ENCODE results near the gene CASZ1. TPM values are rescaled to one million over a fixed set of nuclear protein-coding genes. Genes with fewer than 3 reads are reported as not detected.

The CASZ1 gene
- total RNA-seq, 1 experiment from 2014 or later, result 3.9 TPM

DNA sequence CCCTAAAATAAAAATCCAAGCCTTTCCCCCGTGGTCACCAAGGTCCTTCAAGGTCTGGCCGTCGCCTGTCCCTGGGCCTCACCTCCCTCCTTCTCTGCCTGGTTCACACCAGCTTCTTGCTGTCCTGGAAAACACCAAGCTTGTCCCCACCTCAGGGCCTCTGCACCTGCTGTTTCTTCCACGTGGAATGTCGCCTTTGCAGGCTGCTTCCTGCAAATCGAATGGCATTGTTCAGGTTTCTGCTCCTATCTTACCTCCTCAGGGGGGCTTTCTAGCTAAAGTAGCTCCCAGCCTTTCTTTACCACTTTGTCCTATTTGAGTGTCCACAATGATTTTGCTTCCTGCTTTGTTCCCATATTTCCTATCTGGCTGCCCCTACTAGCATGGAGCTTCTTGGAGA is 3.3 kb upstream of the CASZ1 start:
- H4K91ac ChIP-seq (ENCODE audit: insufficient read length, low read depth, low read length), result no peak overlapping the region
- peaks cover 20 to 41% of the 10 kb centered on the region in 2 experiments for H3K4me1 Mint-ChIP-seq
- no peaks in the 10 kb centered on the region for H3K4me1 ChIP-seq (ENCODE audit: insufficient read depth, low read length)
- H2BK12ac ChIP-seq (ENCODE audit: insufficient read length, low read depth, low read length), result no peak overlapping the region
- H2BK15ac ChIP-seq (ENCODE audit: low read depth, low read length), result no peak overlapping the region; the same call in 1 of the 2 replicates
- H4K8ac ChIP-seq (replicated peaks; ENCODE audit: insufficient read length, low read depth, low read length), result no peak overlapping the region
- H3K14ac ChIP-seq (ENCODE audit: insufficient read depth, low read length), result no peak overlapping the region
- no peak overlapping the region for H3K4me3 Mint-ChIP-seq
- H2AK5ac ChIP-seq (ENCODE audit: insufficient read length, low read length), result no peak overlapping the region
- H3K9me3 Mint-ChIP-seq, result no peaks in the 10 kb centered on the region; a peak in 1 of 5 replicates
- no peak overlapping the region for H2AFZ ChIP-seq (ENCODE audit: low read length)
- TF ChIP-seq, protein P1, sequence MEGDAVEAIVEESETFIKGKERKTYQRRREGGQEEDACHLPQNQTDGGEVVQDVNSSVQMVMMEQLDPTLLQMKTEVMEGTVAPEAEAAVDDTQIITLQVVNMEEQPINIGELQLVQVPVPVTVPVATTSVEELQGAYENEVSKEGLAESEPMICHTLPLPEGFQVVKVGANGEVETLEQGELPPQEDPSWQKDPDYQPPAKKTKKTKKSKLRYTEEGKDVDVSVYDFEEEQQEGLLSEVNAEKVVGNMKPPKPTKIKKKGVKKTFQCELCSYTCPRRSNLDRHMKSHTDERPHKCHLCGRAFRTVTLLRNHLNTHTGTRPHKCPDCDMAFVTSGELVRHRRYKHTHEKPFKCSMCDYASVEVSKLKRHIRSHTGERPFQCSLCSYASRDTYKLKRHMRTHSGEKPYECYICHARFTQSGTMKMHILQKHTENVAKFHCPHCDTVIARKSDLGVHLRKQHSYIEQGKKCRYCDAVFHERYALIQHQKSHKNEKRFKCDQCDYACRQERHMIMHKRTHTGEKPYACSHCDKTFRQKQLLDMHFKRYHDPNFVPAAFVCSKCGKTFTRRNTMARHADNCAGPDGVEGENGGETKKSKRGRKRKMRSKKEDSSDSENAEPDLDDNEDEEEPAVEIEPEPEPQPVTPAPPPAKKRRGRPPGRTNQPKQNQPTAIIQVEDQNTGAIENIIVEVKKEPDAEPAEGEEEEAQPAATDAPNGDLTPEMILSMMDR (conservative IDR thresholded peaks at IDR 0.05), result no peak
- H3K23ac ChIP-seq (ENCODE audit: insufficient read length, low read depth, low read length), result no peak overlapping the region
- H3K18ac ChIP-seq (ENCODE audit: insufficient read length, low read depth, low read length), result no peak overlapping the region
- H3K27ac ChIP-seq (ENCODE audit: insufficient read length, low read depth, low read length), result no peak overlapping the region
- no peak overlapping the region for H3K4ac ChIP-seq (ENCODE audit: low read depth, low read length)
- peaks cover 13% of the 10 kb centered on the region for H3K23me2 ChIP-seq (ENCODE audit: insufficient read length, low read depth, low read length, poor library complexity, severe bottlenecking)
- no peak overlapping the region for H3T11ph ChIP-seq (ENCODE audit: low read length)
- H3K79me1 ChIP-seq (ENCODE audit: insufficient read depth, low read depth, low read length, poor library complexity, severe bottlenecking), result no peaks in the 10 kb centered on the region
- H2BK120ac ChIP-seq (ENCODE audit: low read depth, low read length, poor library complexity, severe bottlenecking), result no peak overlapping the region
- no CpG with 5 or more reads among the region's 6 CpGs for WGBS (ENCODE audit: extremely low coverage, insufficient read length, low lambda C conversion rate)
- H3K27me3 ChIP-seq (ENCODE audit: insufficient read depth, low read length), result peaks cover 7% of the 10 kb centered on the region; the same call in 1 of the 2 replicates
- H3K9me3 ChIP-seq (ENCODE audit: control insufficient read depth, low read depth, low read length), result no peaks in the 10 kb centered on the region
- no peak overlapping the region for H3K9ac ChIP-seq (ENCODE audit: extremely low read depth, insufficient read length, low read length)
- H3K36me3 Mint-ChIP-seq (ENCODE audit: insufficient read depth in 1 of 3, low read depth in 3 of 3), result no peaks in the 10 kb centered on the region
- no peak overlapping the region for H2BK5ac ChIP-seq (ENCODE audit: insufficient read length, low read length)
- no peak overlapping the region for H3K4me2 ChIP-seq (ENCODE audit: insufficient read depth, insufficient read length, low read length)
- H3K79me2 ChIP-seq (ENCODE audit: insufficient read depth, low read length), result no peaks in the 10 kb centered on the region
- H3K27me3 Mint-ChIP-seq (ENCODE audit: low read depth), result peaks cover 41% of the 10 kb centered on the region
- H3K27ac Mint-ChIP-seq, result no peak overlapping the region; a peak in 1 of 7 replicates
- H2BK20ac ChIP-seq (ENCODE audit: low read depth, low read length, poor library complexity, severe bottlenecking), result no peak overlapping the region
- no peaks in the 10 kb centered on the region for H4K20me1 ChIP-seq (ENCODE audit: control insufficient read depth, insufficient read depth, insufficient read length)
- no peak overlapping the region for H3K56ac ChIP-seq (ENCODE audit: insufficient read length, low read depth, low read length)
- DNase-seq, result no peak
- H4K5ac ChIP-seq (ENCODE audit: insufficient read length, low read depth, low read length), result no peak overlapping the region

Measured in H9 (cell line).